ENCODE measurements around the gene GSTA2.

Gene GSTA2

GRCh38 chr6:52736145-52736544, 27.1 kb downstream of the GSTA2 start (continued):
- no peak for TF ChIP-seq ZNF701 (tag by site-specific recombination; IDR thresholded peaks at IDR 0.05)
- TF ChIP-seq ZNF792 (tag by site-specific recombination; IDR thresholded peaks at IDR 0.05) = no peak

- CTCF ChIA-PET = interaction anchor here (0.6 to 1.2 kb wide), 3 partner anchors 10 to 312 kb away, joined by 3 to 4 read pairs (median 3); no protein-coding TSS in a partner anchor
- no peaks in the 10 kb centered on the region for H3K9me3 ChIP-seq (ENCODE audit: control insufficient read depth, insufficient read depth, low read depth, low read length)
These were observed 28.2 kb downstream of the GSTA2 start for GRCh38 chr6:52735071-52735470.

More at GRCh38 chr6:52735071-52735470, 28.2 kb downstream of the GSTA2 start:
- Histone ChIP-seq H3K4me3 (ENCODE audit: low read depth, low read length) (no peak overlapping the region), H3K27ac (ENCODE audit: extremely low read depth, low read depth, low read length) (no peak overlapping the region), H3K36me3 (ENCODE audit: control insufficient read depth in 2 of 2, insufficient read depth in 1 of 2, low read length in 2 of 2) (no peaks in the 10 kb centered on the region), H3K4me1 (ENCODE audit: control insufficient read depth, insufficient read depth, low read length) (no peaks in the 10 kb centered on the region)
- no peak for TF ChIP-seq ZFP37 (tag by site-specific recombination; IDR thresholded peaks at IDR 0.05)
- no peak for TF ChIP-seq KLF7 (tag by site-specific recombination; IDR thresholded peaks at IDR 0.05; ENCODE audit: borderline replicate concordance)
- TF ChIP-seq ZNF202 (tag by site-specific recombination; IDR thresholded peaks at IDR 0.05; ENCODE audit: borderline replicate concordance) = no peak
- TF ChIP-seq ZNF488 (tag by site-specific recombination; IDR thresholded peaks at IDR 0.05) = no peak
- TF ChIP-seq ZNF362 (tag by site-specific recombination; IDR thresholded peaks at IDR 0.05) = no peak
- no peak for TF ChIP-seq ZNF677 (tag by site-specific recombination; IDR thresholded peaks at IDR 0.05)
- TF ChIP-seq ZFP69B (tag by site-specific recombination; IDR thresholded peaks at IDR 0.05) = no peak
- no peak for TF ChIP-seq FEZF1 (tag by site-specific recombination; IDR thresholded peaks at IDR 0.05)
- TF ChIP-seq ZBTB6 (tag by site-specific recombination; IDR thresholded peaks at IDR 0.05) = no peak
- no peak for TF ChIP-seq ZNF155 (tag by site-specific recombination; IDR thresholded peaks at IDR 0.05)
- no peak for TF ChIP-seq PBX3 (CRISPR knock-in tag; IDR thresholded peaks at IDR 0.05)
- no peak for TF ChIP-seq ZNF449 (tag by site-specific recombination; IDR thresholded peaks at IDR 0.05)
- TF ChIP-seq ZNF350 (tag by site-specific recombination; IDR thresholded peaks at IDR 0.05) = no peak
- no peak for TF ChIP-seq ZNF423 (tag by site-specific recombination; IDR thresholded peaks at IDR 0.05)
- no peak for TF ChIP-seq ZNF792 (tag by site-specific recombination; IDR thresholded peaks at IDR 0.05)
- no peak for TF ChIP-seq ZNF398 (tag by site-specific recombination; IDR thresholded peaks at IDR 0.05)
- POLR2A ChIA-PET = no interaction called here
